K562 (cell line): Measurements from ENCODE around the gene CAMP. TPM values are rescaled to one million over a fixed set of nuclear protein-coding genes. Genes with fewer than 3 reads are reported as not detected.

ENCODE experiments used
- ATAC-seq: fragments of 200-7000 bp; cut with Tn5 transposase; 3 replicates; pipeline ENCODE4 v1.9.1; 2020; ENCODE audit warnings: moderate library complexity
- BruUV-seq: library from RNA; stranded (reverse); fragments of 400-500 nt; replicated peaks from 2 replicates; lab custom pipeline; 2021; lab: Mats Ljungman, UMichigan
- CTCF ChIA-PET: fragments of 300-600 bp; formaldehyde crosslinking; extraction: SDS; loops from one replicate; lab custom pipeline; 2021; ENCODE audit warnings: low intra/inter-chr PET ratio; lab: Yijun Ruan, JAX
- POLR2A ChIA-PET: fragments of 300-600, 350-650 bp; sonication (Branson Sonifier 250); formaldehyde crosslinking; extraction: SDS; loops from one replicate; lab custom pipeline; 2021; ENCODE audit warnings: antibody characterized with exemption, inconsistent platforms; lab: Yijun Ruan, JAX
- DNase-seq, 4 experiments: peaks; one replicate each; pipeline versions ENCODE4 v3.0.0 to v3.0.0-alpha.2; 2011 to 2018; ENCODE audit warnings: low spot score in 3 of 4, mixed read lengths in 3 of 4; ENCODE audit errors: extremely low read depth in 1 of 4
- FAIRE-seq: peaks from 2 replicates; lab custom pipeline; 2011; peaks lifted over from hg19 to GRCh38; lab: Jason Lieb, UNC
- H2AFZ ChIP-seq: 2 replicates; pipeline ENCODE4 v1.6.0; 2011; ENCODE audit warnings: low read depth, low read length, control low read depth, inconsistent platforms
- H3K27ac ChIP-seq: fragments of 200-600 bp; 3 replicates; pipeline ENCODE4 v1.8.0; 2011; ENCODE audit warnings: low read depth, mild to moderate bottlenecking, control low read depth, inconsistent platforms, low read length, moderate library complexity, mixed read lengths; ENCODE audit errors: extremely low read depth
- H3K27me3 ChIP-seq, 2 experiments: fragments of 300-600 bp in 1 of 2; 2 replicates in 1 of 2; 3 replicates in 1 of 2; pipeline versions ENCODE4 v1.6.0 to v1.8.0; 2011; ENCODE audit warnings: inconsistent platforms in 2 of 2, low read length in 2 of 2, mild to moderate bottlenecking in 1 of 2, mixed read lengths in 1 of 2, moderate library complexity in 1 of 2; ENCODE audit not compliant: control insufficient read depth in 2 of 2, insufficient read depth in 2 of 2
- H3K36me3 ChIP-seq: fragments of 300-600 bp; 3 replicates; pipeline ENCODE4 v1.8.0; 2011; ENCODE audit warnings: mild to moderate bottlenecking, low read length, inconsistent platforms; ENCODE audit not compliant: control insufficient read depth, insufficient read depth
- H3K4me1 ChIP-seq, 2 experiments: fragments of 200-600 bp in 1 of 2; replicated peaks in 1 of 2; 2 replicates in 1 of 2; 3 replicates in 1 of 2; pipeline versions ENCODE4 v1.5.1 to v1.8.0; 2011; ENCODE audit warnings: inconsistent platforms in 2 of 2, low read length in 2 of 2, mild to moderate bottlenecking in 1 of 2, mixed read lengths in 1 of 2, moderate library complexity in 1 of 2; ENCODE audit not compliant: control insufficient read depth in 2 of 2, insufficient read depth in 2 of 2
- H3K4me2 ChIP-seq: 2 replicates; pipeline ENCODE4 v1.6.1; 2011; ENCODE audit warnings: low read length, control low read depth, inconsistent platforms, mixed read lengths; ENCODE audit not compliant: insufficient read depth
- H3K4me3 ChIP-seq: fragments of 200-600 bp; sonication (generic), shearing (Covaris generic); 2 replicates; pipeline ENCODE4 v1.5.1; 2016; ENCODE audit warnings: control low read depth, inconsistent platforms
- H3K79me2 ChIP-seq: fragments of 200-600 bp; 3 replicates; pipeline ENCODE4 v1.8.0; 2011; ENCODE audit warnings: low read length, inconsistent platforms; ENCODE audit not compliant: control insufficient read depth, insufficient read depth
- H3K9ac ChIP-seq, 2 experiments: 2 replicates each; pipeline versions ENCODE4 v1.6.0 to v1.6.1; 2011; ENCODE audit warnings: low read depth in 2 of 2, low read length in 2 of 2, control low read depth in 1 of 2, inconsistent platforms in 1 of 2, mild to moderate bottlenecking in 1 of 2, mixed read lengths in 1 of 2; ENCODE audit not compliant: insufficient read depth in 1 of 2
- H3K9me1 ChIP-seq: one replicate; pipeline ENCODE4 v1.6.0; 2011; ENCODE audit warnings: inconsistent platforms, mild to moderate bottlenecking, low read length, moderate library complexity; ENCODE audit not compliant: control insufficient read depth, insufficient read depth
- H3K9me3 ChIP-seq: replicated peaks from 2 replicates; pipeline ENCODE4 v1.5.1; 2011; ENCODE audit warnings: low read depth, low read length, inconsistent platforms; ENCODE audit not compliant: control insufficient read depth, insufficient read depth
- H4K20me1 ChIP-seq: replicated peaks from 2 replicates; pipeline ENCODE4 v1.6.1; 2011; ENCODE audit warnings: low read length, inconsistent platforms, mixed read lengths; ENCODE audit not compliant: control insufficient read depth, insufficient read depth
- CEBPG ChIP-seq, 3 experiments: fragments of 200-800 bp in 1 of 3; sonication (Bioruptor generic) in 1 of 3; sonication (generic) in 1 of 3; formaldehyde crosslinking in 1 of 3; IDR thresholded peaks in 2 of 3; conservative IDR thresholded peaks in 1 of 3; 2 replicates each; pipeline versions ENCODE4 v1.6.1 to v1.8.0; 2016 to 2022; ENCODE audit warnings: missing compliant biosample characterization in 2 of 3, missing genetic modification characterization in 2 of 3, mild to moderate bottlenecking in 1 of 3, missing genetic modification reagents in 1 of 3
- GTF2E2 ChIP-seq: fragments of 200-800 bp; sonication (Bioruptor generic); IDR thresholded peaks from 2 replicates; pipeline ENCODE4 v1.6.1; 2016; ENCODE audit warnings: missing genetic modification characterization, missing compliant biosample characterization
- KLF10 ChIP-seq: fragments of 250-450 bp; sonication (Bioruptor Pico); IDR thresholded peaks from 2 replicates; pipeline ENCODE4 v1.6.1; 2021; ENCODE audit warnings: matching md5 sums
- SAFB ChIP-seq: fragments of 200-400 bp; formaldehyde crosslinking; IDR thresholded peaks from 2 replicates; pipeline ENCODE4 v1.6.1; 2017; ENCODE audit warnings: low read depth, low read length, borderline replicate concordance
- SAFB2 ChIP-seq: fragments of 200-400 bp; formaldehyde crosslinking; IDR thresholded peaks from 2 replicates; pipeline ENCODE4 v1.6.1; 2018; ENCODE audit warnings: borderline replicate concordance, low read length, low read depth, moderate library complexity; ENCODE audit not compliant: severe bottlenecking
- SAP30 ChIP-seq: fragments of 200-600 bp; sonication (generic); IDR thresholded peaks from 2 replicates; pipeline ENCODE4 v1.6.1; 2012; ENCODE audit warnings: borderline replicate concordance, low read depth, mild to moderate bottlenecking, moderate library complexity, low read length, control low read depth, inconsistent platforms; ENCODE audit not compliant: insufficient read depth, poor library complexity, severe bottlenecking
- WGBS: fragments of 100-300 bp; shearing (Covaris generic); methylation state at CpG from one replicate; pipeline ENCODE4 v1.1.6; 2016; ENCODE audit warnings: low coverage, mixed read lengths; ENCODE audit not compliant: insufficient coverage; ENCODE audit errors: missing lambda C conversion rate; 5-methylcytosine and 5-hydroxymethylcytosine counted together
- in situ Hi-C: fragments of 300-500 bp; cut with MboI; formaldehyde crosslinking; loops from 4 replicates; pipeline ENCODE4 v1.15.0; 2018; ENCODE audit warnings: inconsistent platforms, mixed read lengths
- intact Hi-C: fragments of 100-400 bp; cut with micrococcal nuclease; formaldehyde crosslinking; loops from 2 replicates; pipeline ENCODE4 v1.14.2; 2022
- polyA plus RNA-seq, 8 experiments: library from polyadenylated mRNA; depleted of rRNA in 4 of 8; stranded (reverse) in 5 of 8; unstranded in 3 of 8; fragments of >200 nt; fragmentation: Nextera tagmentation in 2 of 8; fragmentation: Illumina TruSeq in 1 of 8; extraction: Ambion mirVana in 2 of 8; extraction: Trizol in 1 of 8; gene quantifications; 2 replicates each; pipeline versions ENCODE4 v1.2.1 to v1.2.3, GENCODE V29; 2011 to 2014; ENCODE audit warnings: inconsistent platforms in 1 of 8, missing spikeins in 1 of 8
- total RNA-seq, 7 experiments: library from RNA; depleted of rRNA in 6 of 7; stranded (reverse); fragments of >200 nt in 6 of 7; fragmentation: Illumina TruSeq in 2 of 7; extraction: Trizol in 2 of 7; gene quantifications; 2 replicates each; pipeline versions ENCODE4 v1.2.1 to v1.2.3, GENCODE V29; 2011 to 2021; ENCODE audit warnings: low replicate concordance in 1 of 7
- TF ChIP-seq, protein P1 (sequence below): IDR thresholded peaks from 3 replicates; pipeline ENCODE4 v1.6.1; 2011; ENCODE audit warnings: borderline replicate concordance, mild to moderate bottlenecking, moderate library complexity; ENCODE audit not compliant: insufficient read length; ENCODE audit errors: extremely low read depth
- TF ChIP-seq, protein P2 (sequence below): fragments of 450-650 bp; formaldehyde crosslinking; IDR thresholded peaks from 2 replicates; pipeline ENCODE4 v1.4.0; 2020; ENCODE audit warnings: mild to moderate bottlenecking, moderate library complexity

CAMP gene
- total and polyA plus RNA-seq, 9 of the 15 experiments (the other 6 are each of a cell fraction or from before 2014, with no cell fraction given), result 0.22 TPM; not detected in 8

DNA sequence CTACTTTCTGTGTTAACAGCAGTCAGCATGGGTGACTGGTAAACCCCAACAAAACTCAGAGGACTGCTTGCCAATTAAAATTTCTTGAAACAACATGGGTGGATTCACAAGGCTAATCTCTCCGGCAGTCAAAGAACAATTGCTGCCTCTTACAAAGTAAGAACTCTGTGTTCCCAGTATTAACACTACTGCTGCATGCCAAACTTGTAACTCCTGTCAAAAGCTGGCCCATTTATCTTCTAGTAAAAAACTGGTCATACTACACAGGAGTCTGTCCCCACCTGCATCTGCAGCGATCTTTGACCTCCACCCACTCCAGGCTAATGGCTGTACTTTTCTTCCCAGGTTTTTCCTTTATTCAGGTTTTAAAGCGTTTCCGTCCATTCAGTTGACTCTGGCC is 8.9 kb downstream of the CAMP start:
- H3K9me3 ChIP-seq, result peaks cover 3% of the 10 kb centered on the region
- DNase-seq (no peak), ATAC-seq (no peak), FAIRE-seq (no peak)
- H4K20me1 ChIP-seq, result no peaks in the 10 kb centered on the region
- H3K9me1 ChIP-seq, result no peaks in the 10 kb centered on the region
- POLR2A ChIA-PET, result no interaction called here
- in situ Hi-C loops, result loop anchor here (10.0 kb wide), 1 partner anchor 203 kb away; the partner anchor contains the start of gene PLXNB1
- WGBS, result 30% methylated on average over 3 of the region's 4 CpGs
- CTCF ChIA-PET, result interaction anchor here (0.8 to 1.1 kb wide), 3 partner anchors 162 to 203 kb away, joined by 3 read pairs; no protein-coding TSS in a partner anchor
- peaks cover 0 to 2% of the 10 kb centered on the region in 2 experiments; a peak in 1 of 5 replicates for H3K27me3 ChIP-seq
- H3K4me1 ChIP-seq, result peaks cover 7 to 14% of the 10 kb centered on the region in 2 experiments; a peak in 3 of 5 replicates
- H3K27ac ChIP-seq, result no peak overlapping the region
- intact Hi-C loops, result loop anchor here (2.0 kb wide), 2 partner anchors 41 to 205 kb away; no protein-coding TSS in a partner anchor
- no peak overlapping the region for H3K4me3 ChIP-seq
- H3K79me2 ChIP-seq, result no peaks in the 10 kb centered on the region
- no peak overlapping the region for H2AFZ ChIP-seq
- BruUV-seq, result no TSS peak
- no peak overlapping the region for H3K9ac ChIP-seq
- H3K36me3 ChIP-seq, result no peaks in the 10 kb centered on the region
- no peak overlapping the region for H3K4me2 ChIP-seq
- TF ChIP-seq, protein P1, sequence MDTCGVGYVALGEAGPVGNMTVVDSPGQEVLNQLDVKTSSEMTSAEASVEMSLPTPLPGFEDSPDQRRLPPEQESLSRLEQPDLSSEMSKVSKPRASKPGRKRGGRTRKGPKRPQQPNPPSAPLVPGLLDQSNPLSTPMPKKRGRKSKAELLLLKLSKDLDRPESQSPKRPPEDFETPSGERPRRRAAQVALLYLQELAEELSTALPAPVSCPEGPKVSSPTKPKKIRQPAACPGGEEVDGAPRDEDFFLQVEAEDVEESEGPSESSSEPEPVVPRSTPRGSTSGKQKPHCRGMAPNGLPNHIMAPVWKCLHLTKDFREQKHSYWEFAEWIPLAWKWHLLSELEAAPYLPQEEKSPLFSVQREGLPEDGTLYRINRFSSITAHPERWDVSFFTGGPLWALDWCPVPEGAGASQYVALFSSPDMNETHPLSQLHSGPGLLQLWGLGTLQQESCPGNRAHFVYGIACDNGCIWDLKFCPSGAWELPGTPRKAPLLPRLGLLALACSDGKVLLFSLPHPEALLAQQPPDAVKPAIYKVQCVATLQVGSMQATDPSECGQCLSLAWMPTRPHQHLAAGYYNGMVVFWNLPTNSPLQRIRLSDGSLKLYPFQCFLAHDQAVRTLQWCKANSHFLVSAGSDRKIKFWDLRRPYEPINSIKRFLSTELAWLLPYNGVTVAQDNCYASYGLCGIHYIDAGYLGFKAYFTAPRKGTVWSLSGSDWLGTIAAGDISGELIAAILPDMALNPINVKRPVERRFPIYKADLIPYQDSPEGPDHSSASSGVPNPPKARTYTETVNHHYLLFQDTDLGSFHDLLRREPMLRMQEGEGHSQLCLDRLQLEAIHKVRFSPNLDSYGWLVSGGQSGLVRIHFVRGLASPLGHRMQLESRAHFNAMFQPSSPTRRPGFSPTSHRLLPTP, result no peak
- TF ChIP-seq, protein P2, sequence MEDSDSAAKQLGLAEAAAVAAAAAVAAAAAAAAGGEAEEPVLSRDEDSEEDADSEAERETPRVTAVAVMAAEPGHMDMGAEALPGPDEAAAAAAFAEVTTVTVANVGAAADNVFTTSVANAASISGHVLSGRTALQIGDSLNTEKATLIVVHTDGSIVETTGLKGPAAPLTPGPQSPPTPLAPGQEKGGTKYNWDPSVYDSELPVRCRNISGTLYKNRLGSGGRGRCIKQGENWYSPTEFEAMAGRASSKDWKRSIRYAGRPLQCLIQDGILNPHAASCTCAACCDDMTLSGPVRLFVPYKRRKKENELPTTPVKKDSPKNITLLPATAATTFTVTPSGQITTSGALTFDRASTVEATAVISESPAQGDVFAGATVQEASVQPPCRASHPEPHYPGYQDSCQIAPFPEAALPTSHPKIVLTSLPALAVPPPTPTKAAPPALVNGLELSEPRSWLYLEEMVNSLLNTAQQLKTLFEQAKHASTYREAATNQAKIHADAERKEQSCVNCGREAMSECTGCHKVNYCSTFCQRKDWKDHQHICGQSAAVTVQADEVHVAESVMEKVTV (CRISPR knock-in tag), result no peak
- TF ChIP-seq GTF2E2 (tag) (no peak), SAP30 (no peak), SAFB (no peak), KLF10 (CRISPR knock-in tag) (no peak), SAFB2 (no peak), CEBPG (CRISPR knock-in tag; IDR thresholded peaks at IDR 0.05) (no peak), CEBPG (tag; conservative IDR thresholded peaks at IDR 0.05 in 1 of 2, IDR thresholded peaks at IDR 0.05 in 1 of 2) (no peak)
